ENCODE data around the gene UQCRQ. TPM values are rescaled to one million over a fixed set of nuclear protein-coding genes. Genes with fewer than 3 reads are reported as not detected.

The UQCRQ gene
- total and polyA plus RNA-seq, 2 of the 13 experiments (the other 11 are each of a cell fraction or from before 2014, with no cell fraction given) = 257 to 575 TPM

DNA sequence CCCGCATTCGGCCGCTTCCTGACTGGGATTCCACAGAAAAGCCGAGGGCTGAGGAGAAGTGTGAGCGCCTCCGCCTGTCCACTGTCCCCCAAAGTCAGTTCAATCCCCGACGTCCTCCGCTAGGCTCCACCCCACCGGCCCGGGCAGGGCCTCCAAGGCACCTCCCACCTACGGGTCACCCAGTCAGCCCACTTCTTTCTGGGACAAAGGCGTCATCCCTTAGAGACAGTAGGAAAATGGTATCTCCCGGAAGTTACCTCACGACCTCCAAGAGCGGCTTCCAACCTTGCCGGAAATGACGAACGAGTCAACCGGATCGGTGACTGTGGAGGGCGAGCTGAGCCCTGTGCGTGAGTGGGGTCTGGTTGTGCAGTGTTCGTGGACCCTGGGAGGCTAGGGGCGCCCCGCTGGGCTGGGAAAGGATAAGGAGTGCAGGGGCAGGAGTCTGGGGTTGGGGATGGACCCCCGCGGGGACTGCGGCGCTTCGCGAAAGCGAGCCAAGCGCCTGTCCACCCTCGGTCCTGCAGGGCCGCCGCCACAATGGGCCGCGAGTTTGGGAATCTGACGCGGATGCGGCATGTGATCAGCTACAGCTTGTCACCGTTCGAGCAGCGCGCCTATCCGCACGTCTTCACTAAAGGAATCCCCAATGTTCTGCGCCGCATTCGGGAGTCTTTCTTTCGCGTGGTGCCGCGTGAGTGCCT is at the start of gene UQCRQ, which contains the start of gene GDF9 (continued):
- TF ChIP-seq CREM (IDR thresholded peaks at IDR 0.05) (peak; percentile 97), CREM (CRISPR knock-in tag; IDR thresholded peaks at IDR 0.05) (peak; percentile 59; the same call in 1 of the 2 replicates), NFKBIZ (CRISPR knock-in tag; IDR thresholded peaks at IDR 0.05) (0 out of 2 replicates have a peak, but pooled peaks have one; percentile 14), NCOA5 (CRISPR knock-in tag; IDR thresholded peaks at IDR 0.05) (no peak), ATRX (CRISPR knock-in tag; IDR thresholded peaks at IDR 0.05; ENCODE audit: borderline replicate concordance) (no peak), AGO1 (IDR thresholded peaks at IDR 0.05; ENCODE audit: low read depth, low read length, poor library complexity, severe bottlenecking) (no peak), NRL (CRISPR knock-in tag; IDR thresholded peaks at IDR 0.05; ENCODE audit: borderline replicate concordance) (no peak; the same call in 1 of the 2 replicates), ZNF460 (CRISPR knock-in tag; IDR thresholded peaks at IDR 0.05; ENCODE audit: borderline replicate concordance) (no peak; the same call in 1 of the 2 replicates), JUNB (CRISPR knock-in tag; IDR thresholded peaks at IDR 0.05; ENCODE audit: borderline replicate concordance) (peak; percentile 42; the same call in 1 of the 2 replicates), ZBTB20 (CRISPR knock-in tag; IDR thresholded peaks at IDR 0.05; ENCODE audit: borderline replicate concordance, low read depth) (peak; percentile 85; the same call in 1 of the 2 replicates), SP4 (CRISPR knock-in tag; IDR thresholded peaks at IDR 0.05) (peak; percentile 86; the same call in 1 of the 2 replicates), HNRNPUL1 (IDR thresholded peaks at IDR 0.05; ENCODE audit: low read depth, low read length) (no peak), ZNF891 (CRISPR knock-in tag; IDR thresholded peaks at IDR 0.05) (peak; percentile 72; the same call in 1 of the 2 replicates), SMAD3 (CRISPR knock-in tag; IDR thresholded peaks at IDR 0.05) (peak; percentile 32; the same call in 1 of the 2 replicates), GZF1 (CRISPR knock-in tag; IDR thresholded peaks at IDR 0.05) (peak; percentile 10; the same call in 1 of the 2 replicates)
- TF ChIP-seq, protein P1, sequence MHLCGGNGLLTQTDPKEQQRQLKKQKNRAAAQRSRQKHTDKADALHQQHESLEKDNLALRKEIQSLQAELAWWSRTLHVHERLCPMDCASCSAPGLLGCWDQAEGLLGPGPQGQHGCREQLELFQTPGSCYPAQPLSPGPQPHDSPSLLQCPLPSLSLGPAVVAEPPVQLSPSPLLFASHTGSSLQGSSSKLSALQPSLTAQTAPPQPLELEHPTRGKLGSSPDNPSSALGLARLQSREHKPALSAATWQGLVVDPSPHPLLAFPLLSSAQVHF (CRISPR knock-in tag; IDR thresholded peaks at IDR 0.05) = peak; percentile 57; the same call in 1 of the 2 replicates
- TF ChIP-seq, protein P2, sequence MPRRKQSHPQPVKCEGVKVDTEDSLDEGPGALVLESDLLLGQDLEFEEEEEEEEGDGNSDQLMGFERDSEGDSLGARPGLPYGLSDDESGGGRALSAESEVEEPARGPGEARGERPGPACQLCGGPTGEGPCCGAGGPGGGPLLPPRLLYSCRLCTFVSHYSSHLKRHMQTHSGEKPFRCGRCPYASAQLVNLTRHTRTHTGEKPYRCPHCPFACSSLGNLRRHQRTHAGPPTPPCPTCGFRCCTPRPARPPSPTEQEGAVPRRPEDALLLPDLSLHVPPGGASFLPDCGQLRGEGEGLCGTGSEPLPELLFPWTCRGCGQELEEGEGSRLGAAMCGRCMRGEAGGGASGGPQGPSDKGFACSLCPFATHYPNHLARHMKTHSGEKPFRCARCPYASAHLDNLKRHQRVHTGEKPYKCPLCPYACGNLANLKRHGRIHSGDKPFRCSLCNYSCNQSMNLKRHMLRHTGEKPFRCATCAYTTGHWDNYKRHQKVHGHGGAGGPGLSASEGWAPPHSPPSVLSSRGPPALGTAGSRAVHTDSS (CRISPR knock-in tag; conservative IDR thresholded peaks at IDR 0.05) = no peak
- TF ChIP-seq, protein P3, sequence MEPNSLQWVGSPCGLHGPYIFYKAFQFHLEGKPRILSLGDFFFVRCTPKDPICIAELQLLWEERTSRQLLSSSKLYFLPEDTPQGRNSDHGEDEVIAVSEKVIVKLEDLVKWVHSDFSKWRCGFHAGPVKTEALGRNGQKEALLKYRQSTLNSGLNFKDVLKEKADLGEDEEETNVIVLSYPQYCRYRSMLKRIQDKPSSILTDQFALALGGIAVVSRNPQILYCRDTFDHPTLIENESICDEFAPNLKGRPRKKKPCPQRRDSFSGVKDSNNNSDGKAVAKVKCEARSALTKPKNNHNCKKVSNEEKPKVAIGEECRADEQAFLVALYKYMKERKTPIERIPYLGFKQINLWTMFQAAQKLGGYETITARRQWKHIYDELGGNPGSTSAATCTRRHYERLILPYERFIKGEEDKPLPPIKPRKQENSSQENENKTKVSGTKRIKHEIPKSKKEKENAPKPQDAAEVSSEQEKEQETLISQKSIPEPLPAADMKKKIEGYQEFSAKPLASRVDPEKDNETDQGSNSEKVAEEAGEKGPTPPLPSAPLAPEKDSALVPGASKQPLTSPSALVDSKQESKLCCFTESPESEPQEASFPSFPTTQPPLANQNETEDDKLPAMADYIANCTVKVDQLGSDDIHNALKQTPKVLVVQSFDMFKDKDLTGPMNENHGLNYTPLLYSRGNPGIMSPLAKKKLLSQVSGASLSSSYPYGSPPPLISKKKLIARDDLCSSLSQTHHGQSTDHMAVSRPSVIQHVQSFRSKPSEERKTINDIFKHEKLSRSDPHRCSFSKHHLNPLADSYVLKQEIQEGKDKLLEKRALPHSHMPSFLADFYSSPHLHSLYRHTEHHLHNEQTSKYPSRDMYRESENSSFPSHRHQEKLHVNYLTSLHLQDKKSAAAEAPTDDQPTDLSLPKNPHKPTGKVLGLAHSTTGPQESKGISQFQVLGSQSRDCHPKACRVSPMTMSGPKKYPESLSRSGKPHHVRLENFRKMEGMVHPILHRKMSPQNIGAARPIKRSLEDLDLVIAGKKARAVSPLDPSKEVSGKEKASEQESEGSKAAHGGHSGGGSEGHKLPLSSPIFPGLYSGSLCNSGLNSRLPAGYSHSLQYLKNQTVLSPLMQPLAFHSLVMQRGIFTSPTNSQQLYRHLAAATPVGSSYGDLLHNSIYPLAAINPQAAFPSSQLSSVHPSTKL (CRISPR knock-in tag; IDR thresholded peaks at IDR 0.05) = peak; percentile 55; the same call in 1 of the 2 replicates
- TF ChIP-seq, protein P4, sequence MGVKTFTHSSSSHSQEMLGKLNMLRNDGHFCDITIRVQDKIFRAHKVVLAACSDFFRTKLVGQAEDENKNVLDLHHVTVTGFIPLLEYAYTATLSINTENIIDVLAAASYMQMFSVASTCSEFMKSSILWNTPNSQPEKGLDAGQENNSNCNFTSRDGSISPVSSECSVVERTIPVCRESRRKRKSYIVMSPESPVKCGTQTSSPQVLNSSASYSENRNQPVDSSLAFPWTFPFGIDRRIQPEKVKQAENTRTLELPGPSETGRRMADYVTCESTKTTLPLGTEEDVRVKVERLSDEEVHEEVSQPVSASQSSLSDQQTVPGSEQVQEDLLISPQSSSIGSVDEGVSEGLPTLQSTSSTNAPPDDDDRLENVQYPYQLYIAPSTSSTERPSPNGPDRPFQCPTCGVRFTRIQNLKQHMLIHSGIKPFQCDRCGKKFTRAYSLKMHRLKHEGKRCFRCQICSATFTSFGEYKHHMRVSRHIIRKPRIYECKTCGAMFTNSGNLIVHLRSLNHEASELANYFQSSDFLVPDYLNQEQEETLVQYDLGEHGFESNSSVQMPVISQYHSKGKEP (CRISPR knock-in tag; IDR thresholded peaks at IDR 0.05) = no peak
- TF ChIP-seq, protein P5, sequence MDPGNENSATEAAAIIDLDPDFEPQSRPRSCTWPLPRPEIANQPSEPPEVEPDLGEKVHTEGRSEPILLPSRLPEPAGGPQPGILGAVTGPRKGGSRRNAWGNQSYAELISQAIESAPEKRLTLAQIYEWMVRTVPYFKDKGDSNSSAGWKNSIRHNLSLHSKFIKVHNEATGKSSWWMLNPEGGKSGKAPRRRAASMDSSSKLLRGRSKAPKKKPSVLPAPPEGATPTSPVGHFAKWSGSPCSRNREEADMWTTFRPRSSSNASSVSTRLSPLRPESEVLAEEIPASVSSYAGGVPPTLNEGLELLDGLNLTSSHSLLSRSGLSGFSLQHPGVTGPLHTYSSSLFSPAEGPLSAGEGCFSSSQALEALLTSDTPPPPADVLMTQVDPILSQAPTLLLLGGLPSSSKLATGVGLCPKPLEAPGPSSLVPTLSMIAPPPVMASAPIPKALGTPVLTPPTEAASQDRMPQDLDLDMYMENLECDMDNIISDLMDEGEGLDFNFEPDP (CRISPR knock-in tag; conservative IDR thresholded peaks at IDR 0.05) = no peak
